OCI-LY7 (cell line): ENCODE results near the gene ABCA4. TPM values are rescaled to one million over a fixed set of nuclear protein-coding genes. Genes with fewer than 3 reads are reported as not detected.

Experiments
- BruUV-seq: library from RNA; stranded (reverse); fragments of 400-500 nt; replicated peaks from 2 replicates; lab custom pipeline; 2021; lab: Mats Ljungman, UMichigan
- CTCF ChIA-PET: fragments of 300-600 bp; sonication (Branson Sonifier 250); formaldehyde crosslinking; loops from one replicate; lab custom pipeline; 2022; ENCODE audit warnings: antibody characterized with exemption; ENCODE audit not compliant: unreplicated experiment; lab: Charles Lee
- POLR2A ChIA-PET: fragments of 300-600 bp; sonication (Branson Sonifier 250); formaldehyde crosslinking; loops from one replicate; lab custom pipeline; 2022; ENCODE audit warnings: antibody characterized with exemption; lab: Charles Lee
- DNase-seq: peaks from one replicate; pipeline ENCODE4 v3.0.0-alpha.2; 2015; ENCODE audit warnings: low spot score
- H2AFZ ChIP-seq: fragments of 200-600 bp; sonication (generic), shearing (Covaris generic); 2 replicates; pipeline ENCODE4 v1.6.1; 2014; ENCODE audit warnings: mild to moderate bottlenecking, antibody characterized with exemption, low read length, moderate library complexity
- H3K27ac ChIP-seq: fragments of 200-600 bp; sonication (generic); 2 replicates; pipeline ENCODE4 v1.5.1; 2014; ENCODE audit warnings: mixed run types, low read depth, mild to moderate bottlenecking, moderate library complexity, low read length, inconsistent platforms; ENCODE audit not compliant: poor library complexity, severe bottlenecking
- H3K36me3 ChIP-seq: fragments of 200-600 bp; sonication (generic); 2 replicates; pipeline ENCODE4 v1.6.1; 2014; ENCODE audit warnings: mild to moderate bottlenecking, antibody characterized with exemption, low read length, moderate library complexity, mixed read lengths; ENCODE audit not compliant: insufficient read depth
- H3K4me1 ChIP-seq: fragments of 200-600 bp; sonication (generic); 2 replicates; pipeline ENCODE4 v1.5.1; 2014; ENCODE audit warnings: mild to moderate bottlenecking, low read length; ENCODE audit not compliant: insufficient read depth, poor library complexity, severe bottlenecking
- H3K4me2 ChIP-seq: fragments of 200-600 bp; sonication (generic); 2 replicates; pipeline ENCODE4 v1.6.1; 2014; ENCODE audit warnings: mild to moderate bottlenecking, low read length
- H3K4me3 ChIP-seq: fragments of 200-600 bp; sonication (generic); 2 replicates; pipeline ENCODE4 v1.5.1; 2014; ENCODE audit warnings: mild to moderate bottlenecking, low read depth, low read length; ENCODE audit not compliant: poor library complexity, severe bottlenecking
- H3K79me2 ChIP-seq: fragments of 200-600 bp; sonication (generic); 2 replicates; pipeline ENCODE4 v1.6.1; 2016; ENCODE audit warnings: low read depth, mild to moderate bottlenecking, low read length, moderate library complexity, mixed read lengths; ENCODE audit not compliant: insufficient read depth
- H3K9me2 ChIP-seq: fragments of 200-600 bp; sonication (generic); 2 replicates; pipeline ENCODE4 v1.6.1; 2016; ENCODE audit warnings: mild to moderate bottlenecking, low read length, mixed read lengths; ENCODE audit not compliant: insufficient read depth
- H3K9me3 ChIP-seq: fragments of 200-600 bp; sonication (generic); 2 replicates; pipeline ENCODE4 v1.6.1; 2014; ENCODE audit warnings: mild to moderate bottlenecking, mixed run types, low read length, mixed read lengths
- H4K20me1 ChIP-seq: fragments of 200-600 bp; sonication (generic); 2 replicates; pipeline ENCODE4 v1.6.1; 2014; ENCODE audit warnings: mild to moderate bottlenecking, antibody characterized with exemption, low read length, moderate library complexity, mixed read lengths; ENCODE audit not compliant: insufficient read depth
- EZH2phosphoT487 ChIP-seq: fragments of 200-600 bp; sonication (generic); IDR thresholded peaks from 2 replicates; pipeline ENCODE4 v1.6.1; 2018; ENCODE audit warnings: low read depth, borderline replicate concordance, mild to moderate bottlenecking, mixed run types, antibody characterized with exemption, low read length, moderate library complexity, mixed read lengths
- intact Hi-C: fragments of 100-400 bp; cut with micrococcal nuclease; formaldehyde crosslinking; loops from one replicate; pipeline ENCODE4 v1.10.0; 2022; ENCODE audit not compliant: unreplicated experiment
- total RNA-seq, 2 experiments: library from RNA; depleted of rRNA in 1 of 2; stranded (reverse); fragments of >200 nt in 1 of 2; shearing (Covaris generic) in 1 of 2; gene quantifications; 2 replicates each; pipeline ENCODE4 v1.2.3, GENCODE V29; 2014 to 2022
- TF ChIP-seq, protein P1 (sequence below): fragments of 200-600 bp; sonication (generic); conservative IDR thresholded peaks from 2 replicates; pipeline ENCODE4 v1.5.1; 2014; ENCODE audit warnings: mild to moderate bottlenecking, antibody characterized with exemption, low read length, moderate library complexity, mixed read lengths

The ABCA4 gene
- total RNA-seq, 2 experiments from 2014 or later = not detected

GRCh38 chr1:94094469-94095111 is 26.4 kb downstream of the ABCA4 start:
- Histone ChIP-seq H3K79me2 (no peaks in the 10 kb centered on the region), H3K4me2 (peak overlapping the region; percentile 17; the same call in 1 of the 2 replicates), H2AFZ (no peak overlapping the region), H3K9me2 (no peaks in the 10 kb centered on the region), H3K9me3 (no peaks in the 10 kb centered on the region), H4K20me1 (no peaks in the 10 kb centered on the region), H3K36me3 (no peaks in the 10 kb centered on the region), H3K4me1 (no peaks in the 10 kb centered on the region), H3K27ac (no peak overlapping the region), H3K4me3 (no peak overlapping the region)
- intact Hi-C loops = no loop called here
- no TSS peak for BruUV-seq
- ChIA-PET POLR2A (no interaction called here), CTCF (no interaction called here)
- TF ChIP-seq, protein P1, sequence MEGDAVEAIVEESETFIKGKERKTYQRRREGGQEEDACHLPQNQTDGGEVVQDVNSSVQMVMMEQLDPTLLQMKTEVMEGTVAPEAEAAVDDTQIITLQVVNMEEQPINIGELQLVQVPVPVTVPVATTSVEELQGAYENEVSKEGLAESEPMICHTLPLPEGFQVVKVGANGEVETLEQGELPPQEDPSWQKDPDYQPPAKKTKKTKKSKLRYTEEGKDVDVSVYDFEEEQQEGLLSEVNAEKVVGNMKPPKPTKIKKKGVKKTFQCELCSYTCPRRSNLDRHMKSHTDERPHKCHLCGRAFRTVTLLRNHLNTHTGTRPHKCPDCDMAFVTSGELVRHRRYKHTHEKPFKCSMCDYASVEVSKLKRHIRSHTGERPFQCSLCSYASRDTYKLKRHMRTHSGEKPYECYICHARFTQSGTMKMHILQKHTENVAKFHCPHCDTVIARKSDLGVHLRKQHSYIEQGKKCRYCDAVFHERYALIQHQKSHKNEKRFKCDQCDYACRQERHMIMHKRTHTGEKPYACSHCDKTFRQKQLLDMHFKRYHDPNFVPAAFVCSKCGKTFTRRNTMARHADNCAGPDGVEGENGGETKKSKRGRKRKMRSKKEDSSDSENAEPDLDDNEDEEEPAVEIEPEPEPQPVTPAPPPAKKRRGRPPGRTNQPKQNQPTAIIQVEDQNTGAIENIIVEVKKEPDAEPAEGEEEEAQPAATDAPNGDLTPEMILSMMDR = no peak
- TF ChIP-seq EZH2phosphoT487 = no peak
- DNase-seq = no peak

DNA sequence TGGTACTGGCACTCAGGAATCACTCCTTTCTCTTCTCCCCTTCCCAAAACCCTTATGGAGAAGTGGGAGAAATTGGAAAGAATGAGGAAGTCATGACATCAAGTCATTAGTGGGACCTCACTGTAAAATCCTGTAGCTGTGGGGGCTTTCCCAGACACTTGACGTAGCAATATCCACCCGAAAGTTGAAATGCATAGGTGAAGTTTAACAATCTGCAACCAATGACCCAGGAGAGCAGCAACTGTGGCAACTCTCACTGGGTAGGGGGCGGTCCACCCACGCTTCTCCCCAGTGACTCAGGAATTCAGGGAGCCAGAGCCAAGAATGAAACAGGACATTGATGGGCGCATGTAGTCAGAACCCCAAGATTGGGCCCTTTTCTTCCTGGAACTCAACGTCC is 27.0 kb downstream of the ABCA4 start:
- no TSS peak for BruUV-seq
- Histone ChIP-seq H3K36me3 (no peaks in the 10 kb centered on the region), H3K4me1 (no peaks in the 10 kb centered on the region), H2AFZ (no peak overlapping the region), H4K20me1 (no peaks in the 10 kb centered on the region), H3K4me3 (no peak overlapping the region), H3K79me2 (no peaks in the 10 kb centered on the region), H3K27ac (no peak overlapping the region), H3K4me2 (no peak overlapping the region), H3K9me2 (no peaks in the 10 kb centered on the region), H3K9me3 (no peaks in the 10 kb centered on the region)
- CTCF ChIA-PET = no interaction called here
- TF ChIP-seq, protein P1 = no peak
- TF ChIP-seq EZH2phosphoT487 = no peak
- DNase-seq = no peak
- intact Hi-C loops = no loop called here
- POLR2A ChIA-PET = no interaction called here

GRCh38 chr1:94093396-94093795 is 27.6 kb downstream of the ABCA4 start:
- H3K4me3 ChIP-seq = no peak overlapping the region
- H3K4me2 ChIP-seq = no peak overlapping the region
- intact Hi-C loops = no loop called here
- no peaks in the 10 kb centered on the region for H3K79me2 ChIP-seq
- no peak overlapping the region for H2AFZ ChIP-seq
- ChIA-PET CTCF (no interaction called here), POLR2A (interaction anchor here (0.6 kb wide), 1 partner anchor 60 kb away, joined by 5 read pairs; no protein-coding TSS in a partner anchor)
- no peak overlapping the region for H3K27ac ChIP-seq
- no peaks in the 10 kb centered on the region for H3K9me2 ChIP-seq
- no TSS peak for BruUV-seq
- H3K9me3 ChIP-seq = no peaks in the 10 kb centered on the region
- no peaks in the 10 kb centered on the region for H3K36me3 ChIP-seq
- H3K4me1 ChIP-seq = no peaks in the 10 kb centered on the region
- TF ChIP-seq, protein P1 = no peak
- TF ChIP-seq EZH2phosphoT487 = no peak
- H4K20me1 ChIP-seq = no peaks in the 10 kb centered on the region
- DNase-seq = no peak
